Measurements from ENCODE around the gene CASP7. TPM values are rescaled to one million over a fixed set of nuclear protein-coding genes. Genes with fewer than 3 reads are reported as not detected.

Gene CASP7
- total RNA-seq, 1 experiment from 2014 or later, result 7.4 TPM

DNA sequence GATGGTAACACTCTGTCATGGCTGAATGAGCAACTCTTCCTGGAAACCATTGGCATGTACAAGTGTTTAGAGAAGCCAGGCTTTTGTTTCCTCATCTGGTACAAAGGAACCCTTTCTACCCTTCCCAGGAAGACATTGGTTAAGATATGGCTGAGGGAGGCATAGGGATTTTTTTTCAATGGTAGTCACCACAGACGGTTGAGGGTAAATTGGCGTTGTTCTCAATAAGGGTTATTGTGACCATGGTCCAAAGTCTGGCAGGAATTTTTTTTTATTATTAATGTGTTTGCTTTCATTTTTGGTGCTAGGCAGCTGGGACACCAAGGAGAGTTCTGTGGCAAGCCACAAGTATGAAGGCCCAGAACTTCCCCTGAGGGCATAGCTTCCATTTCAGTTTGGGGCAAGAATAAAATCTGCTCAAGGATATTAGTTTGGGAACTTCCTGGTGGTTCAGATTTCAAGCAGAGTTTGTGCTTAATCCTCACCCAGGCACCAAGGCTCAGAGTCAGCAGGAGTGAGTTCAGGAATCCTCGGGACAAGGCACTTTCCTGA is 71.5 kb downstream of the CASP7 start, which contains the start of gene PLEKHS1:
PLEKHS1 (plus strand) TSS at position 502 of the 552 bp plus-strand sequence. CDS start 3,596 bp downstream, outside the sequence.
- H3K4me1 Mint-ChIP-seq (ENCODE audit: insufficient read depth, unreplicated experiment), result no peaks in the 10 kb centered on the region
- ChIA-PET POLR2A (interaction anchor here (1.0 kb wide), 1 partner anchor 14 kb away, joined by 3 read pairs; no protein-coding TSS in a partner anchor), CTCF (no interaction called here)
- no peak within 1 kb of the TSS for H3K27ac Mint-ChIP-seq (ENCODE audit: low read depth, unreplicated experiment)
- BruUV-seq (replicated peaks), result no TSS peak
- H3K36me3 Mint-ChIP-seq (ENCODE audit: insufficient read depth, unreplicated experiment), result peaks cover 4% of the 10 kb centered on the region
- TF ChIP-seq, protein P1, sequence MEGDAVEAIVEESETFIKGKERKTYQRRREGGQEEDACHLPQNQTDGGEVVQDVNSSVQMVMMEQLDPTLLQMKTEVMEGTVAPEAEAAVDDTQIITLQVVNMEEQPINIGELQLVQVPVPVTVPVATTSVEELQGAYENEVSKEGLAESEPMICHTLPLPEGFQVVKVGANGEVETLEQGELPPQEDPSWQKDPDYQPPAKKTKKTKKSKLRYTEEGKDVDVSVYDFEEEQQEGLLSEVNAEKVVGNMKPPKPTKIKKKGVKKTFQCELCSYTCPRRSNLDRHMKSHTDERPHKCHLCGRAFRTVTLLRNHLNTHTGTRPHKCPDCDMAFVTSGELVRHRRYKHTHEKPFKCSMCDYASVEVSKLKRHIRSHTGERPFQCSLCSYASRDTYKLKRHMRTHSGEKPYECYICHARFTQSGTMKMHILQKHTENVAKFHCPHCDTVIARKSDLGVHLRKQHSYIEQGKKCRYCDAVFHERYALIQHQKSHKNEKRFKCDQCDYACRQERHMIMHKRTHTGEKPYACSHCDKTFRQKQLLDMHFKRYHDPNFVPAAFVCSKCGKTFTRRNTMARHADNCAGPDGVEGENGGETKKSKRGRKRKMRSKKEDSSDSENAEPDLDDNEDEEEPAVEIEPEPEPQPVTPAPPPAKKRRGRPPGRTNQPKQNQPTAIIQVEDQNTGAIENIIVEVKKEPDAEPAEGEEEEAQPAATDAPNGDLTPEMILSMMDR (IDR thresholded peaks at IDR 0.05; ENCODE audit: unreplicated experiment), result no peak
- H3K9me3 Mint-ChIP-seq (ENCODE audit: unreplicated experiment), result no peaks in the 10 kb centered on the region
- H3K27me3 Mint-ChIP-seq (ENCODE audit: insufficient read depth, unreplicated experiment), result no peaks in the 10 kb centered on the region
- DNase-seq (ENCODE audit: unreplicated experiment), result no peak
- intact Hi-C loops (cut with micrococcal nuclease), result no loop called here
- no peak within 1 kb of the TSS for H3K4me3 Mint-ChIP-seq (ENCODE audit: unreplicated experiment)

DNA sequence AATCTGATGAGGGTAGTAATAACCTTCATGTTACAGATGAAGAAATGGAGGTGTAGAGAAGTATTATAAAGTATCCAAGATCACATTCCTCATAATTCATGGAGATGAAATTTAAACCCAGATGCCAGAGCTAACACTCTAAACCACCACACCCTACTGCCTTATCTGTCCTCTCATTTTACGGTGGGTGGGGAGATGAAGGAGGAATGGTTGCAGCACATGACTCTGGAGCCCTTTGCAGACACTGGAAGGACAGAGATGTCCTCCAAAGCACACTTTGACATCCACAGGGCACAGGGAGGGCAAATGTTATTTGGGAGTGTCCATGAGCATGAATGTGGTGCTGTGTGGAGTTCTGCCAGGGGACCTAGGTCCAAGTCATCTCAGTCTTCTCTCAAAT is 72.8 kb downstream of the CASP7 start:
- no TSS peak for BruUV-seq (replicated peaks)
- peaks cover 4% of the 10 kb centered on the region for H3K36me3 Mint-ChIP-seq (ENCODE audit: insufficient read depth, unreplicated experiment)
- ChIA-PET CTCF (interaction anchor here (0.6 kb wide), 3 partner anchors 8 to 34 kb away, joined by 3 read pairs; no protein-coding TSS in a partner anchor), POLR2A (interaction anchor here (1.2 kb wide), 1 partner anchor 19 kb away, joined by 3 read pairs; no protein-coding TSS in a partner anchor)
- no peaks in the 10 kb centered on the region for H3K27me3 Mint-ChIP-seq (ENCODE audit: insufficient read depth, unreplicated experiment)
- H3K27ac Mint-ChIP-seq (ENCODE audit: low read depth, unreplicated experiment), result no peak overlapping the region
- TF ChIP-seq, protein P1 (IDR thresholded peaks at IDR 0.05; ENCODE audit: unreplicated experiment), result no peak
- H3K4me3 Mint-ChIP-seq (ENCODE audit: unreplicated experiment), result no peak overlapping the region
- no peaks in the 10 kb centered on the region for H3K4me1 Mint-ChIP-seq (ENCODE audit: insufficient read depth, unreplicated experiment)
- DNase-seq (ENCODE audit: unreplicated experiment), result no peak
- intact Hi-C loops (cut with micrococcal nuclease), result no loop called here
- no peaks in the 10 kb centered on the region for H3K9me3 Mint-ChIP-seq (ENCODE audit: unreplicated experiment)

GRCh38 chr10:113753020-113753692 is 73.4 kb downstream of the CASP7 start:
- Mint-ChIP-seq H3K9me3 (ENCODE audit: unreplicated experiment) (no peaks in the 10 kb centered on the region), H3K4me3 (ENCODE audit: unreplicated experiment) (no peak overlapping the region), H3K36me3 (ENCODE audit: insufficient read depth, unreplicated experiment) (peaks cover 4% of the 10 kb centered on the region), H3K27ac (ENCODE audit: low read depth, unreplicated experiment) (no peak overlapping the region), H3K27me3 (ENCODE audit: insufficient read depth, unreplicated experiment) (no peaks in the 10 kb centered on the region), H3K4me1 (ENCODE audit: insufficient read depth, unreplicated experiment) (no peaks in the 10 kb centered on the region)
- TF ChIP-seq, protein P1 (IDR thresholded peaks at IDR 0.05; ENCODE audit: unreplicated experiment), result no peak
- BruUV-seq (replicated peaks), result no TSS peak
- intact Hi-C loops (cut with micrococcal nuclease), result no loop called here
- ChIA-PET POLR2A (interaction anchor here (0.6 to 1.2 kb wide), 2 partner anchors 20 to 1630 kb away, joined by 3 to 4 read pairs; no protein-coding TSS in a partner anchor), CTCF (interaction anchor here (1.7 kb wide), 1 partner anchor 46 kb away, joined by 5 read pairs; no protein-coding TSS in a partner anchor)
- DNase-seq (ENCODE audit: unreplicated experiment), result peak; percentile 33

- CTCF ChIA-PET, result interaction anchor here (1.7 kb wide), 1 partner anchor 45 kb away, joined by 5 read pairs; no protein-coding TSS in a partner anchor
- H3K4me3 Mint-ChIP-seq (ENCODE audit: unreplicated experiment), result no peak overlapping the region
- no peaks in the 10 kb centered on the region for H3K27me3 Mint-ChIP-seq (ENCODE audit: insufficient read depth, unreplicated experiment)
- intact Hi-C loops (cut with micrococcal nuclease), result no loop called here
- no peaks in the 10 kb centered on the region for H3K4me1 Mint-ChIP-seq (ENCODE audit: insufficient read depth, unreplicated experiment)
- peaks cover 2% of the 10 kb centered on the region for H3K36me3 Mint-ChIP-seq (ENCODE audit: insufficient read depth, unreplicated experiment)
- DNase-seq (ENCODE audit: unreplicated experiment), result no peak
- no peaks in the 10 kb centered on the region for H3K9me3 Mint-ChIP-seq (ENCODE audit: unreplicated experiment)
- H3K27ac Mint-ChIP-seq (ENCODE audit: low read depth, unreplicated experiment), result no peak overlapping the region
- POLR2A ChIA-PET, result interaction anchor here (0.6 kb wide), 1 partner anchor 1629 kb away, joined by 4 read pairs; no protein-coding TSS in a partner anchor
- BruUV-seq (replicated peaks), result no TSS peak
- TF ChIP-seq, protein P1 (IDR thresholded peaks at IDR 0.05; ENCODE audit: unreplicated experiment), result no peak
These were observed 74.4 kb downstream of the CASP7 start for GRCh38 chr10:113754125-113754524.
